Endodermal cell (in vitro differentiated cells): ENCODE results near the gene OR10D3. TPM values are rescaled to one million over a fixed set of nuclear protein-coding genes. Genes with fewer than 3 reads are reported as not detected.

Source experiments
- DNase-seq: peaks from one replicate; pipeline ENCODE4 v3.0.0-alpha.2; 2017
- H3K27ac ChIP-seq: 2 replicates; pipeline ENCODE4 v1.5.1; 2013; ENCODE audit warnings: mild to moderate bottlenecking, low read depth, low read length, moderate library complexity
- H3K27me3 ChIP-seq: 2 replicates; pipeline ENCODE4 v1.6.1; 2013; ENCODE audit warnings: mild to moderate bottlenecking, low read length, moderate library complexity; ENCODE audit not compliant: insufficient read depth, control insufficient read depth, poor library complexity, severe bottlenecking
- H3K36me3 ChIP-seq: 2 replicates; pipeline ENCODE4 v1.7.0; 2013; ENCODE audit warnings: mild to moderate bottlenecking, low read length, moderate library complexity; ENCODE audit not compliant: control insufficient read depth, insufficient read depth
- H3K4me1 ChIP-seq: one replicate; pipeline ENCODE4 v1.7.0; 2013; ENCODE audit warnings: low read length; ENCODE audit not compliant: control insufficient read depth, insufficient read depth
- H3K4me3 ChIP-seq: 2 replicates; pipeline ENCODE4 v1.5.1; 2013; ENCODE audit warnings: mild to moderate bottlenecking, low read length, moderate library complexity
- H3K9ac ChIP-seq: 2 replicates; pipeline ENCODE4 v1.6.1; 2013; ENCODE audit warnings: mild to moderate bottlenecking, low read length, moderate library complexity; ENCODE audit not compliant: poor library complexity, severe bottlenecking; ENCODE audit errors: extremely low read depth
- H3K9me3 ChIP-seq: 2 replicates; pipeline ENCODE4 v1.6.1; 2013; ENCODE audit warnings: mild to moderate bottlenecking, low read length, moderate library complexity; ENCODE audit not compliant: control insufficient read depth
- H3K27ac Mint-ChIP-seq: 2 replicates; pipeline ENCODE4 v1.8.0; 2020; ENCODE audit warnings: mixed read lengths
- H3K27me3 Mint-ChIP-seq: 2 replicates; pipeline ENCODE4 v1.8.0; 2021; ENCODE audit warnings: mild to moderate bottlenecking, mixed read lengths; ENCODE audit not compliant: insufficient read depth
- H3K36me3 Mint-ChIP-seq: 2 replicates; pipeline ENCODE4 v1.8.0; 2020; ENCODE audit warnings: low read depth, mixed read lengths
- H3K4me1 Mint-ChIP-seq: 2 replicates; pipeline ENCODE4 v1.8.0; 2020; ENCODE audit warnings: mixed read lengths
- H3K4me3 Mint-ChIP-seq: 2 replicates; pipeline ENCODE4 v1.8.0; 2020; ENCODE audit warnings: mild to moderate bottlenecking, moderate library complexity, mixed read lengths
- H3K9me3 Mint-ChIP-seq: 2 replicates; pipeline ENCODE4 v1.8.0; 2020; ENCODE audit warnings: mild to moderate bottlenecking, mixed read lengths
- WGBS, 2 experiments: methylation state at CpG; one replicate each; pipeline versions ENCODE4 v1.1.5 to v1.1.7; 2013; ENCODE audit warnings: missing lambda C conversion rate in 2 of 2, mixed read lengths in 1 of 2; ENCODE audit not compliant: insufficient coverage in 1 of 2, insufficient read length in 1 of 2; 5-methylcytosine and 5-hydroxymethylcytosine counted together
- total RNA-seq, 2 donors: library from RNA; stranded (reverse); fragmentation: NEBNext Ultra II Directional in 1 of 2; extraction: Animal tissue kit (Norgen Biotek cat#: 25700) in 1 of 2; gene quantifications; 2 replicates in 1 of 2; 3 replicates in 1 of 2; pipeline ENCODE4 v1.2.1, GENCODE V29; 2021
- TF ChIP-seq, protein P1 (sequence below): fragments of 200-600 bp; sonication (generic); conservative IDR thresholded peaks from 2 replicates; pipeline ENCODE4 v1.5.0; 2021; ENCODE audit warnings: antibody characterized with exemption, mild to moderate bottlenecking

Gene OR10D3
- total RNA-seq, 2 donors from 2014 or later, result 0.37 TPM; not detected in 1

DNA sequence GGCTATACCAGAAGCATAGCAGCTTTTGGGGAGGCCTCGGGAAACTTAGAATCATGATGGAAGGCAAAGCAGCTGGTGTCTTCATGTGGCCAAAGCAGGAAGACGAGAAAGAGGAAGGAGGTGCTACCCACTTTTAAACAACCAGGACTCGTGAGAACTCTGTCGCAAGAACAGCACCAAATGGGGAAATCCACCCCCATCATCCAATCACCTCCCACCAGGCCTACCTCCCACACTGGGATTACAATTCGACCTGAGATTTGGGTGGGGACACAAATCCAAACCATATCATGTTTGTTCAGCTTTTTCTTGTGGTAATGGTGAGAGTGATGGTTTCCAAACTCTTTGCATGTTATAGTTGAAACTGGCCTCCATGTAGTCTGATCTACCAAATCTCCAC, 32.5 kb upstream of the OR10D3 start:
- Mint-ChIP-seq H3K4me3 (no peak overlapping the region), H3K36me3 (peaks cover 9% of the 10 kb centered on the region), H3K9me3 (peaks cover 5% of the 10 kb centered on the region), H3K27ac (no peak overlapping the region), H3K27me3 (peaks cover 9% of the 10 kb centered on the region), H3K4me1 (peaks cover 1% of the 10 kb centered on the region)
- Histone ChIP-seq H3K9me3 (peaks cover 9% of the 10 kb centered on the region), H3K4me3 (no peak overlapping the region), H3K27ac (no peak overlapping the region), H3K9ac (no peak overlapping the region), H3K27me3 (no peaks in the 10 kb centered on the region), H3K4me1 (no peaks in the 10 kb centered on the region), H3K36me3 (no peaks in the 10 kb centered on the region)
- TF ChIP-seq, protein P1, sequence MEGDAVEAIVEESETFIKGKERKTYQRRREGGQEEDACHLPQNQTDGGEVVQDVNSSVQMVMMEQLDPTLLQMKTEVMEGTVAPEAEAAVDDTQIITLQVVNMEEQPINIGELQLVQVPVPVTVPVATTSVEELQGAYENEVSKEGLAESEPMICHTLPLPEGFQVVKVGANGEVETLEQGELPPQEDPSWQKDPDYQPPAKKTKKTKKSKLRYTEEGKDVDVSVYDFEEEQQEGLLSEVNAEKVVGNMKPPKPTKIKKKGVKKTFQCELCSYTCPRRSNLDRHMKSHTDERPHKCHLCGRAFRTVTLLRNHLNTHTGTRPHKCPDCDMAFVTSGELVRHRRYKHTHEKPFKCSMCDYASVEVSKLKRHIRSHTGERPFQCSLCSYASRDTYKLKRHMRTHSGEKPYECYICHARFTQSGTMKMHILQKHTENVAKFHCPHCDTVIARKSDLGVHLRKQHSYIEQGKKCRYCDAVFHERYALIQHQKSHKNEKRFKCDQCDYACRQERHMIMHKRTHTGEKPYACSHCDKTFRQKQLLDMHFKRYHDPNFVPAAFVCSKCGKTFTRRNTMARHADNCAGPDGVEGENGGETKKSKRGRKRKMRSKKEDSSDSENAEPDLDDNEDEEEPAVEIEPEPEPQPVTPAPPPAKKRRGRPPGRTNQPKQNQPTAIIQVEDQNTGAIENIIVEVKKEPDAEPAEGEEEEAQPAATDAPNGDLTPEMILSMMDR, result no peak
- no peak for DNase-seq
- WGBS, 2 experiments, result 79 to 92% methylated on average over 2 to 5 of the region's 5 CpGs

GRCh38 chr11:124152770-124153407, 30.3 kb upstream of the OR10D3 start:
- 93 to 95% methylated on average over 2 to 3 of the region's 3 CpGs for WGBS, 2 experiments

DNA sequence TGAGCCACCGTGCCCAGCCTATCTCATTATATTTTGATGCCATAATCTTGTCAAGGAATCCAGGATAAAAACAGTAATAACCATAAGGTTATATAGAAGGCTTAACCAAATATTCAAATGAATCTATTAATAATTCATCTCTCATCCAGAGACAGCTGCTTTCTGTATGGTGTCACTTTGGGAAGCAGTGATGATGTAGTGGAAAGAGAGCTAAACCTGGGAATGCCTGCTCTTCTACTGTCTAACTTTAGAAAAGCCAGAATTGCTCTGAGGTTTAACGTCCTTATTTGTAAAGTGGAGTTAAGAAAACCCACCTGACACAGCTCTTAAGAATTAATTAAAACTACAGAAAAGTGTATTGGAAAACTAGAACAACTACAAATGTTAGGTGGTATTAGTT, 29.3 kb upstream of the OR10D3 start:
- H3K27ac Mint-ChIP-seq, result no peak overlapping the region
- no peaks in the 10 kb centered on the region for H3K4me1 ChIP-seq
- WGBS, 2 experiments, result 96 to 100% methylated on average over 1 to 2 of the region's 2 CpGs

More at GRCh38 chr11:124152770-124153407, 30.3 kb upstream of the OR10D3 start:
- Histone ChIP-seq H3K27ac (no peak overlapping the region), H3K4me1 (no peaks in the 10 kb centered on the region), H3K9ac (no peak overlapping the region), H3K9me3 (peaks cover 9% of the 10 kb centered on the region), H3K36me3 (no peaks in the 10 kb centered on the region), H3K4me3 (no peak overlapping the region), H3K27me3 (no peaks in the 10 kb centered on the region)
- no peak for DNase-seq
- H3K4me3 Mint-ChIP-seq, result no peak overlapping the region
- peaks cover 5% of the 10 kb centered on the region for H3K9me3 Mint-ChIP-seq
- peaks cover 9% of the 10 kb centered on the region for H3K36me3 Mint-ChIP-seq
- no peak overlapping the region for H3K27ac Mint-ChIP-seq
- peaks cover 22% of the 10 kb centered on the region for H3K27me3 Mint-ChIP-seq
- H3K4me1 Mint-ChIP-seq, result peaks cover 1% of the 10 kb centered on the region
- TF ChIP-seq, protein P1, result peak; percentile 46

More for the DNA sequence above, 29.3 kb upstream of the OR10D3 start:
- TF ChIP-seq, protein P1, result no peak
- Mint-ChIP-seq H3K4me1 (peaks cover 1% of the 10 kb centered on the region), H3K4me3 (no peak overlapping the region), H3K9me3 (peaks cover 5% of the 10 kb centered on the region), H3K27me3 (peaks cover 30% of the 10 kb centered on the region), H3K36me3 (peaks cover 9% of the 10 kb centered on the region)
- no peaks in the 10 kb centered on the region for H3K36me3 ChIP-seq
- no peak overlapping the region for H3K9ac ChIP-seq
- H3K27me3 ChIP-seq, result no peaks in the 10 kb centered on the region
- peaks cover 9% of the 10 kb centered on the region for H3K9me3 ChIP-seq
- DNase-seq, result no peak
- no peak overlapping the region for H3K4me3 ChIP-seq
- no peak overlapping the region for H3K27ac ChIP-seq
